ENCODE measurements around the gene RCSD1.

GRCh38 chr1:167705250-167705649 is 75.2 kb downstream of the RCSD1 start:
- TF ChIP-seq ELK1 (IDR thresholded peaks at IDR 0.05; ENCODE audit: low read depth, low read length): no peak
- TF ChIP-seq ASH2L (IDR thresholded peaks at IDR 0.05; ENCODE audit: borderline replicate concordance, low read depth): no peak
- no peak for TF ChIP-seq SREBF1 (IDR thresholded peaks at IDR 0.05; ENCODE audit: low read length)
- no peak for TF ChIP-seq POLR2A (IDR thresholded peaks at IDR 0.05; ENCODE audit: low read depth, low read length)
- no peak for TF ChIP-seq NR2C1 (IDR thresholded peaks at IDR 0.05)
- TF ChIP-seq YBX1 (IDR thresholded peaks at IDR 0.05): no peak
- TF ChIP-seq ESRRA (IDR thresholded peaks at IDR 0.05; ENCODE audit: low read length): no peak
- TF ChIP-seq BCL11A (IDR thresholded peaks at IDR 0.05; ENCODE audit: low read depth, low read length): no peak
- no peak for TF ChIP-seq JUNB (IDR thresholded peaks at IDR 0.05)
- TF ChIP-seq EZH2 (IDR thresholded peaks at IDR 0.05; ENCODE audit: borderline replicate concordance, control insufficient read depth, low read depth, low read length): no peak

All from GM12878 (cell line).